NK-92 (cell line): ENCODE data around the gene SLC22A17.
"Not testable (repeated sequence)": the region's sequence is repeated elsewhere in the genome, so short reads cannot be mapped to it uniquely, and the experiment has no call there.

Experiments
- DNase-seq: peaks from one replicate; lab custom pipeline; 2025; ENCODE audit not compliant: unreplicated experiment; lab: John Stamatoyannopoulos, UW

Gene SLC22A17

DNA sequence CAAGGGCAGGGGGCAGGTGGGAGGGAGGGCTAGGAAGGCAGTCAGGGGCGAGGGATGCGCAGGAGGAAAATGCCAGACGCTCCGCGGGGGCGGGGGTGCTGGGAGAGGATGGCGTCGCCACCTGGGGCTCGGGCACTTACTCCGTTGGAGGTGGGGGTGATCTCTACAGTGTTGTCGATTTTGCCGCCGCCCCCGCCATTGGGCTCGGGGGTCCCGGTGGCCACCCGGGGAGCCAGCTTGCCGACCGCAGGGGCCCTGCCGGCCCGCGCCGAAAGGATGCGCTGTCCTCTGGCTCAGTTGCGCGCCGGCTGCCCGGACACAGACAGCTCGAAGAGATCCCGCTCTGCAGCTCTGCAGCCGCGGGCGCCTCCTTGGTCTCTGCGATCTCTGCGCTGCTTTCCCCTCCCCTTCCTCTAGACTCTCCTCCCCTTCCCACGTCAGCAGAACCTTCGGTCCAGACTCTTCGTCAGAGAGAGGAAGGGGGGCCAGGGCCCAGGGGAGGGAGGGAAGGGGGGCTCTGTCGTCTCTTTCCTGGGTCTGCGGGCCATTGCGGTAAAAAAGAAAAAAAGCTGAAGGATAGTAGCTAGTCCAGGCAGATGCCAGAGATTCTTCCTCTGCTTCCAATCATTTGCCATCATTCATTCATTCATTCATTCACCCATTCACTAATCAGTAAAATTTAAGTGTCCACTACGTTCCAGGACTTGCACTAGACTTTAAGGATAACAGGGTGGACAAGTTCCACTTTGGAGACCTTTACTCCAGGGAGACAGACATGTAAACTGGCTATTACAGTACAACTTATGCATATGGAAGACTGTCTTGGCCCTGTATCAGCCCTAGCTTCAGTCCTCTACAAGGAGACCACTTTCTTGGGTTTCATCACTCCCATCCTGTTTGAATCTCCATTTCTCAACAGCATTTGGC lies at the start of gene SLC22A17:
SLC22A17 (minus strand) TSS at position 382 of the 927 bp plus-strand sequence.
- no peak for DNase-seq

DNA sequence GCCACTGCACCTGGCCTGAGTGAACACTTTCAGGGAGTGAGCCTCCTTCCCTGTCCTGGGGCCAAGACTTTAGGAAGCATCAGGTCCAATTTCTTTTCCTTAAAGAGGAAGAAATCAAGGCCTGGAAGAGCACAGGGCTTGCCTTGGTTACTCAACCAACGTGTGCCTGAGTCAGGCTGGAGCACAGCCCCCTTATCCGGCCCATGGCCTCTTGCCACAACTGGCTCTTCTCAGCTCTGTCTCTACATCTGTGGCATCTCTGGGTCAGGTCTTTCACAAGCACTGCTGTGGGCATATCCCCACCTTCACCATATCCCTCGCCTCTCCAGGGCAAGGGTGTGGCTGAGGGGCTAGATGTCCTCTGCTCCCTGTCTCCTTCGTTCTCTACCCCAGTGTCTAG lies 48.6 kb upstream of the SLC22A17 start:
- DNase-seq: no peak

DNA sequence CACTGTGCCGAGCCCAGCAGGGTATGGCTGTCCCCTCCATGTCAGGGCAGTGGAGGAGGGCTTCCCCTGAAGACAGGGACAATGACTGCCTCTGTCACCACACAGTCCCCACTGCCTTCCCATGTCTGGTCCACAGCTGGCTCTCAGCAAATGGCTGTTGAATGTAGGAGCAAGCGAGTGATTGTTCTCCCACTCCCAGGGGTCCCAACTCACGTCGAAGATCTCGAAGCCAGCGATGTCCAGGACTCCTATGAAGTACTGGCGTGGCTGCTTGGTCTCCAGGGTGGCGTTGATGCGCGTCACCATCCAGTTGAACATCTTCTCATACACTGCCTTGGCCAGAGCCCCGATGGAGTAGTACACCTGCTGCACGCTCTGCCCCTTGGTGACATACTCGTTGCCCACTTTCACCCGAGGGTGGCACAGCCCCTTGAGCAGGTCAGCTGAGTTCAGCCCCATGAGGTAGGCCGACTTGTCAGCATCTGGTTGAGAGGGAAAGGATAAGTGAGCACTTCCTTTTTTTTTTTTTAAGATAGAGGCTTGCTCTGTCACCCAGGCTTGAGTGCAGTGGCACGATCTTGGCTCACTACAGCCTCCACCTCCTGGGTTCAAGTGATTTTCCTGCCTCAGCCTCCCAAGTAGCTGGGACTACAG lies 47.9 kb upstream of the SLC22A17 start:
- not testable (repeated sequence) for DNase-seq

DNA sequence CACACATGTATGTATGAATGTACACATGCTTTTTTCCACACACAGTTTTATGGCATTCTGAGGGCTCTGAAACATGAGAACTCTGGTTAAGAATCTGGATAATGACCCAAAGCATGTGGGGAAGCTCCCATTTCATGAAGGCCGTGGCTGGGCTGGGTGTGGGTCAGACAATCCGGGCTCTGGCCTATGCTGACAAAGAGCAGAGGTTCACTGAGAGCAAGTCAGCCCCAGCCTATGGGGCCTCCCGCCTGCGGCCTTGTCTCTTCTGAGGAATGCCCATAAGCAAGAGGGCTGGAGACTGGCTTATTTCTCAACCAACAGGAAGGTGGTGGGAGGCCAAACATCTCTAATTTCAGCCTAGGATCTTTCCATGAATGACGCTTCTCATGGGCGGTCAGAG lies 46.9 kb upstream of the SLC22A17 start:
- no peak for DNase-seq

DNA sequence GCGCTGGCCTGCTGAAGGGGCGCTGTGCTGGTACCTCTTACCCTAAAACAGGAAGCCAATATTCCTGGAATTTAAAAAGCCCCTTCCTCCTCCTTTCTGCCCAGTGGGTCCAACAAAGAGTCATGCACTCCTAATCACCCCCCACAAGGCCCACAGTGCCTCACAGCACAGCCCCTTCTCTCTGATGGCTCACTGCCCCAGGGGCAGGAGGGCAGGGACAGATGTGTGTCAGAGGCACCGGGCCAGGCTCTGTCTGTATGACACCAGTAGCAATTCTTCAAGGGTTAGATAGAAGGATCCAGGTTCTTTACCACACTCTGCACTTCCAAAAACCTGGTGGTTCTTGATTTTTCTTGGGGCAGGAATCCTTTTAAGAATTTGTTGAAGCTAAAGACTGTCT lies 46.4 kb upstream of the SLC22A17 start:
- no peak for DNase-seq

DNA sequence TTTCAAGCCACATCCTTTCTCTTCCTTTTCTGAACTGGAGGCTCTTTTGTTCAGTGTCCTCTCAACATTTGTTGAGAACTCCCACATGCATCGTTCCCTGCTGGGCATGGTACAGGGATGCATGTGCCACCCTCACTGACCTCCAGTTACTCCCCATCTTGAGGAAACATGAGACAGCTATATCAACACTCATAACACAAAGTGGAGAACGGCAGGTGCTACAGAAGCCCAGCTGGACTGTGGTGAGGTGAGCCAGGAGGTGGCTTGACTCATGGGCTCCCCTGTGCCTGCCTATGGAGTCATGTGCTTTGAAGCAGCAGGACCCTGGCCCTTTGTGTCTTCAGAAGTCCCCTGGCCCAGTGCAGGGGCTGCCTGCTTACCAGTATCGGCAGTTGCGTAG lies 45.7 kb upstream of the SLC22A17 start:
- no peak for DNase-seq

DNA sequence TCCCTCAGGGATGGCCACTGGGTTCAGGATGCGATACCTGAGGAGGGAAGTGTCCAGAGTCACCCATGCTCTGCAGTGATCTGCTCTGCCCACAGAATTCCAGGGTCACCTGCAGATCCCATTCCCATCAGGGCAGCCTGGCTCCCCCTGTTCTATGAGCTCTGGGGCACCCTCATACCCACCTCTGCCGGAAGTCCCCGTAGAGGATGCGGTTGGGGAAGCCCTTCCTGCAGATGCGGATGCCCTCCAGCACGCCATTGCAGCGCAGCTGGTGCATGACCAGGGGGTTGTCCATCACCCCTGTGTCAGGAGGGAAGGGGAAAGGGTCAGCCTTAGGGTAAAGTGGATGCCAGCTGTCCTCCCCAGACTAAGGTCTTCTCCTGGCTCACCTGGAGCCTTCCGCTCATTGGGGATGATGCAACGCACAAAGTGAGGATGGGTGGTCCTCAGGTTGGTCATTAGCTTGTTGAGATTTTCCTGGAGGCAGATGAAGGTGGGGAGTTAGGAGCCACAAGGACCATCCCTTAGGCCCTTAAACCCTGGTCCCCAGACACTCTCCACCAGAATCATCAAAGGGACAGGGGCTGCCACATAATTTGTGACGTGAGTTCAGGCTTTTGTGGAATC lies 44.2 kb upstream of the SLC22A17 start:
- DNase-seq: no peak

DNA sequence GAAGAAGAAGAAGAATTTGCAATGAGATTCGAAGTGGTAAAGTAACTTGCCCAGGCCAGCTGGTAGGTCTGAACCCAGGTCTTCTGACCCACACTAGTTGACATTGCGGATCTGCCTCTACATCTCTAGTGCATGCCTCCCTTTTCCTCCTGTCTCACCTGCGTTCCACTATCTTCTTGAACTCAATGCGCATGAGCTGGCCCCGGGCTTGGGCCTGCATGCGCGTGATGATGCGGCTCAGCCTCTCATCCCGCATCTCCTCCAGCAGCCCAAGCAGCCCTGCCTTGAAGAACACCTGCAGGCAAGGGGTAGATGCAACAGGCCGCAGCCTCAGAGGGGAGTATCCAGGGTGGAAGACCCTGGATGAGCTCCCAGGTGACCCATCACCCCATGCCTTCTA lies 43.4 kb upstream of the SLC22A17 start:
- DNase-seq: no peak

DNA sequence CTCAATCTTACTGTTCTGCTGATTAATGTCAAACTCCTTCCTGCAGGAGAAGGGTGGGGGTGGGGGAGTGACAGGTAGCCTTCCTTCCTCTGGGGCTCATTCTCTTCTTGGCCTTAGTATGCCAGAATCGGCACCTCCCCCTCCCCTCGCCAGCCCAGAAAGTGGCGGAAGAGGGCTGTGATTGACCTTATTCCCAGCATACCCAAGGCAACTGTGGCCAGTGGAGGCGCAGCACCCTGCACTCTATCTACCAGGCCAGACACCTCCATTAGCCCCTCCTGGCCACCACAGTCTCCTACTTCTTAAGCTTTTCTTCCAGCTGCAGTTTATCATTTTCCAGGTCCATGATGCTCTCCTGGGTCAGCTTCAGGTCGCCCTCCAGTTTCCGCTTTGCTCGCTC lies 39.9 kb upstream of the SLC22A17 start:
- no peak for DNase-seq

DNA sequence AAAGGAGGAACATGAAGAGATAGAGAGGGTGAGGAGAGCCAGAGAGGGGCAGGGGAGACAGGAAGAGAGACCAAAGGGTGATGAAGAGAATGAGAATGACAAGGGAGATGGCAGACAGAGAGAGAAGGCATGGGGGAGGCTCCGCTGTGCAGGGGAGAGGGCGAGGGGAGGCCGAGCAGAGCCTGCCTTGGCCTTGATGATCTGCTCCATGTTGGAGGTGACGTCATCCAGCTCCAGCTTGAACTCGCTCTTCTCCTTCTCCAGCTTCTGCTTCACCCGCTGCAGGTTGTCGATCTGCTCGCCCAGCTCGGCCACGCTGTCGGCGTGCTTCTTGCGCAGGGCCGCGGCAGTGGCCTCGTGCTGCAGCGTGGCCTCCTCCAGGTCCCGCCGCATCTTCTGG lies 37.2 kb upstream of the SLC22A17 start:
- not testable (repeated sequence) for DNase-seq

DNA sequence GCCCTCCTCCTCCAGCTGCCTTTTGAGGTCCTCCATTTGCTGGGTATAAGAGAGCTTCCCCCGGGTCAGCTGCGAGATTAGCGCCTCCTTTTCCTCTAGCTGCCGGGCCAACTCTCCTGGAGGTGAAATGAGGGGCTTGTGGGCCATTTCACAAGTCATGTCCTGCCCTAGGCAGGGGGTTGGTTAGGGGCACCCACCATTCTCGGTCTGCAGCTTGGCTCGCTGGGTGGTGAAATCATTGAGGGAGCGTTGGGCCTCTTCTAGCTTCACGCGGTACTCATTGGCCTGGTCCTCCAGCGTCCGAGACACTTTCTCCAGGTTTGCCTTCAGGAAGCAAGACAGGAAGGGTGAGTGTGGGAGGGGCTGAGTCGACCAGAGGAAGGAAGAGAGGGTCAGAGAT lies 36.7 kb upstream of the SLC22A17 start:
- no peak for DNase-seq

DNA sequence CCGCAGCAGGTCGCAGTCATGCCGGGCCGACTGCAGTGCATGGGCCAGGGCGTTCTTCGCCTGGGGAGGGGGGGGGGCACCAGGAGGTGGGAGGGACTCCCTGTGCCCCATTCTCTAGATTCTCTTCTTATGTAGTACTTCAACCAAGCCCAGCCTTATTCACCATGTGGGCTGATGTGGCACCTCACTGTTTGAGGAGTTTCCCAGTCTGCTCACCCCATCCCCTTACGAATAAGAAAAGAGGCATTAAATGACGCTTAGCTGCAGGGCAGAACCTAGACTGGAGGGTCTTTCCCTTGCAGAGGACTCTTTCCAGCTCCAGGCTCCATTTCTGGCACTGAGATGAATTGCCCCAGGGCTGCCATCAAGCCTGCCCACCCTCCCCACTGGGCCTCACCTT lies 36.3 kb upstream of the SLC22A17 start:
- DNase-seq: no peak

DNA sequence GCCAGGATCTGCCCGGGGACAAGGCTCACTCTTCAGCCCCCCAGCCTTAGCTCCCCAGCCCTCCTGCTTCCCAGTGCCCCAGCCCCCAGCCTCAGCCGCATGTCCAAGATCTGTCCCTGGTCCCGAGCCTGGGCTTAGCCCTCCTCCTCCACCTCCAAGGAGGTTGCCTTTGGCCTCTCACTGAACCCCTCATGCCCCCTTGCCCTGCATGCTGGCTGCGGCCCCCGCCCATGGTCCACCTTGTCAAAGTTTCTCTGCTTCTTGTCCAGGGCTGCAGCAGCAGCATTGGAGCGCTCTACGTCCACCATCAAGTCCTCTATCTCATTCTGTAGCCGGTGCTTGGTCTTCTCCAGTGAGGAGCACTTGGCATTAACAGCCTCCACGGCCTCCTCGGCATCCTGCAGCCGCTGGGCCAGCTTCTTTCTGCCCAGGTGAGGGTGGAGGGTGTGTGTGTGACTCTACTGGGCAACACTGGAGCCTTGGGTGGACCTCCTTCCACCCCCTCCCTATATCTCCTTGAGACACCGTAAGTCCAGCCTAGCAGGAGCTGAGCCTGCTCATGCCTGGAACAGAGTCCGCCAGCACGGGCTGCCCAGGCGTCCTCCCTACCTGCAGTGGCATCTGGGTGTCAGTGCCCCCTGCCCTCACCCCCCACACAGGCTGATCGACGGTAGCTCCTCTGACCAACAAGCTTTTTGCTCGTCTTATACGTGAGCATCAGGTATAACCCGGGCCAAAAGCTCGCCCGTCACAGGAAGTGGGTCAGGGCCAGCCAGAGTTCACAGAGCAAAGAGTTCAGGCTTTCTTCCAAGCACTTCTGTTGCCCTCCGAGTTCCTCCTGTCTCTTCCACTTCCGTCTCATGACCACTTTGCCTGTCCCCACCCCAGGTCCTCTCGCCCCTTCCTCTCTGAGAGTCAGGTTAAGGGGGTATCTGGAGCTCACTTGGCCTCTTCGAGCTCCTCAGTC lies 35.5 kb upstream of the SLC22A17 start:
- DNase-seq: no peak

DNA sequence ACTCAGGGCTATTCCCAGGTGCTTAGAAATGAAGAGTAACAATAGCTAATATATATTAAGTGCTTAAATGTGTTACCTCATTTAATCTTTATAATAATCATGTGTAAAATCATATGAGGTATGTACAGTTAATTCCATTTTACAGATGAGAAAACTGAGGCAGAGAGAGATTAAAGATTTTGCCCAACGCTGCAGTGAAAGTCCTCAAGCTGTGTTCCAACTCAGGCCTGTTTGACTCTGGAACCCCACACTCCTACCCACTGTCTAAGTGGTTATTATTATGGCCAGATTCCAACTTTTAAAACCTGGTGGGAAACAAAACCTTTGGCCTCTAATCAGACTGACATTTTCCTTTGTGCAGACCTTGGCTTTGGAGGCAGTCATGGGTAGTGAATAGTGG lies 34.3 kb upstream of the SLC22A17 start:
- no peak for DNase-seq

DNA sequence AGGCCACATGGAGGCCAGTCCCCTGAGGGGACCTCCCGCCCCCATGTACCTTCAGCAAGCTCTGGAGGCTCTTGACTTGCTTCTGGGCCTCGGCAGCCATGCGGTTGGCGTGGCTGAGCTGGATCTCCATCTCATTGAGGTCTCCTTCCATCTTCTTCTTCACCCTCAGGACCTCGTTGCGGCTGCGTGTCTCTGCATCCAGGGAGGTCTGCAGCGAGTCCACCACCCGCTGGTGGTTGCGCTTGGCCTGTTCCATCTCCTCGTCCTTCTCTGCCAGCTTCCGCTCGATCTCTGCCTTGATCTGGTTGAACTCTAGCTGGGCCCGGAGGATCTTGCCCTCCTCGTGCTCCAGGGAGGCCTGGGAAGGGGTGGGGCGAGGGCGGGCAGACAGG lies 33.6 kb upstream of the SLC22A17 start:
- DNase-seq: not testable (repeated sequence)

DNA sequence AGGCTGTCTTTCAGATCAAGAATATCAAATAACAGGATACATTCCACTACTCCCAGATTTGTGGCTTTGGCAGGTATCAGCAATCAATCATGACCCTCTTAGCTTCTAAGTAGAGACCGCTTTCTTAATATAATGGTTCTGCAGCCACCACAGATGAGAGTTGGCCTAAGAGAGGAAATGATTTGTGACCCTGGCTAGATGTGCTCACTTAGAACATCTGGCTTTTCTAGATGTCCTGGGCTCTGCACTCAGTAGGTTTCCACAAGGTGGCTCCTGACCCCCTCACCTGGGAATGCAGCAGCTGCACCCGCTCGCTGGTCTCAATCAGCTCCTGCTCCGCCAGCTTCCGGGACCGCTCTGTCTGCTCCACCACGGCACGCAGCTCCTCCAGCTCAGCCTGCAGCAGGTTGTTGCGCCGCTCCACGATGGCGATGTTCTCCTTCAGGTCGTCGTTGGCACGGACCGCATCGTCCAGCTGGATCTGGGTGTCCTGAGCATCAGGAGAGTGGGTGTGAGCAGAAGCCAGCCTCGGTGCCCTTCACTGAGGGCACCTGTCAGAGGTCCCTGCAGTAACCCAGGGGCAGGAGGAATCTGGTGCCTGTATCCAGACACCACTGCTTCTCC lies 33.1 kb upstream of the SLC22A17 start:
- DNase-seq: no peak

DNA sequence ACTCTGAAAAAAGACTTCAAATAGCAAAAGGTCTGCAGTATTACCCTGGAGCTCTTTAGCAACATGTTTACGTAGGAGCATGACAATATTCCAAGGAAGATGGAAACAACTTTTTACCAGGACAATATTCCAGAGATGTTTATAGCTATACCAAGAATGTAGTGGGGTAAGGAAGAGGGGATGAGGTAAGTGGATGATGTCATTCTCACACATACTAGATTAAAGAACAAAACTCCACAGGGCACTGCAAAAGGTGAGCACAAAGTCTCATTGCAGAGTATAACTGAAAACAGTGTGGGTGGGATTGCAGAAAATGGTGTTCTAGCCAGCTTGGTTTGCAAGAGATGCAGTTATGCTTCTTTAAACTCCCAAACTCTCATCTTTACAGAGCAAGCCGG lies 32.6 kb upstream of the SLC22A17 start:
- no peak for DNase-seq

DNA sequence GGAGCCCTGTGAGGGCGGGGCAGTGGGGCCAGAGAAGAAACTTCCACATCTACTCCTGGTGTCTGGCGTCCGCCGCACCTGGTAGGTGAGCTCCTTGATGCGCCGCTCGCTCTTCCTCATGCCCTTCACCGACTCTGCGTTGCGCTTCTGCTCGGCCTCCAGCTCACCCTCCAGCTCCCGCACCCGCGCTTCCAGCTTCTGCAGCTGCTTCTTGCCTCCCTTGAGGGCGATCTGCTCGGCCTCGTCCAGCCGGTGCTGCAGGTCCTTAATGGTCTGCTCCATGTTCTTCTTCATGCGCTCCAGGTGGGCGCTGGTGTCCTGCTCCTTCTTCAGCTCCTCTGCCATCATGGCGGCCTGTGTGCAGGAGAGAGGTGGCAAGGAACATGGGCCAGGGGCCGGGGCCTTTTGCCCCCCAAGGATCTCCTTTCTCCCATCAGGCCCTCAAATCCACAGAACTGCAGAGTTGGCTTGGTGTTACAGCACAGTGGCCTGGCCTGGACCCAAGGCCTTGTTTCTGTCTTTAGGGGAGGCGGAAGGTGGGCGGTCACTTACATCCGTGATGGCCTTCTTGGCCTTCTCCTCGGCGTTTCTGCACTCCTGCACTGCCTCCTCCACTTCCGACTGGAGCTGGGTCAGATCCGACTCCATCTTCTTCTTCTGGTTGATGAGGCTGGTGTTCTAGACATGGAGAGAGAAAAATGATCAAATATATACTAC lies 31.8 kb upstream of the SLC22A17 start:
- DNase-seq: no peak

DNA sequence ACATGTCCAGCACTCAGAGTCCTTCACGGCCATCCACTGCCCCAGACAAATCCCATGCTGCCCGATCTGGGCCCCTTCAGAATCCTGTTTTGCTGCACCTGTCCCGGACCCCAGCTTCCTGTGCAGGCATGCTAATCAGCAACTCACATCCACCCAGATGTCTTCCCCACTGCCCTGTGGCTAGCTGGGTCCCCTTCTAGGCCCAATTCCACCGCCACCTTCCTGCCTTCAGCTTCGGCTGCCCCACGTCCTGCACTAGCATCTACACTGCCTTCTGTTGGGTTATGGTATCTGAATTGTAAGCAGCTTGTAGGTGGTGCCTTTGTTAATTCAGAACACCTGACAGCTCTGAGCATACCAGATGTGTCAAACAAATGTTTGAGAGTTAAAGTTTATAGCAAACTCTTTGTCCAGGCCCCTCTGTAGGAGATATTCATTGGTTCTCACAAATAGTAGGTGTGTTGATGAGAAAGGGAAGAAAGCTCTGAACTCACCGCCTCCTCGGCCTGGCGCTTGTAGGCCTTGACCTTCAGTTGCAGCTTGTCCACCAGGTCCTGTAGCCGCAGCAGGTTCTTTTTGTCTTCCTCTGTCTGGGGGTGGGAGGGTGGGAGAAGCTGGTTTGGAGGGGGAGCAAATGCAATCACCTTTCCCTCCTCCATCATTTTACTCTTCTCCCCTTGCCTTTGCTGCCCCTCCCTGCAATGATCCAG lies 30.2 kb upstream of the SLC22A17 start:
- no peak for DNase-seq
